ENCODE measurements around the gene URB1.

DNA sequence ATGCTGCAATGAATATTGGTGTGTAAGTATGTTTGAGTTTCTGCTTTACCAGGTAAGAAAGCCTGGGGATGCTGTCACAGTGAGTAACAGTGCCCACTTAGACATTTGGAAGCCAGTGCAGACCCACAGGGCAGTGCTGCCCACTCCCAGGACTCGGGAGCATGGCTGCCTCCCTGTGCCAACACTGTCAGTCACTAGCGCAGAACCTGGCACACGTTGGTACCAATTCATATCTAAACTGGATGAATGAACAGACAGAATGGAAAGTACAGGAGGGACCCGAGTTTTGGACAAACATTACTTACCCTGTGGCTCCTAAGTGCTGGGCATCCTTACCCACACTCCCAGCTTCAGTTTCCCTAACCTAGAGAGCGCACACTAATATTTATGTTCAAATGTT is 18.1 kb upstream of the URB1 start:
- TF ChIP-seq, protein P1, sequence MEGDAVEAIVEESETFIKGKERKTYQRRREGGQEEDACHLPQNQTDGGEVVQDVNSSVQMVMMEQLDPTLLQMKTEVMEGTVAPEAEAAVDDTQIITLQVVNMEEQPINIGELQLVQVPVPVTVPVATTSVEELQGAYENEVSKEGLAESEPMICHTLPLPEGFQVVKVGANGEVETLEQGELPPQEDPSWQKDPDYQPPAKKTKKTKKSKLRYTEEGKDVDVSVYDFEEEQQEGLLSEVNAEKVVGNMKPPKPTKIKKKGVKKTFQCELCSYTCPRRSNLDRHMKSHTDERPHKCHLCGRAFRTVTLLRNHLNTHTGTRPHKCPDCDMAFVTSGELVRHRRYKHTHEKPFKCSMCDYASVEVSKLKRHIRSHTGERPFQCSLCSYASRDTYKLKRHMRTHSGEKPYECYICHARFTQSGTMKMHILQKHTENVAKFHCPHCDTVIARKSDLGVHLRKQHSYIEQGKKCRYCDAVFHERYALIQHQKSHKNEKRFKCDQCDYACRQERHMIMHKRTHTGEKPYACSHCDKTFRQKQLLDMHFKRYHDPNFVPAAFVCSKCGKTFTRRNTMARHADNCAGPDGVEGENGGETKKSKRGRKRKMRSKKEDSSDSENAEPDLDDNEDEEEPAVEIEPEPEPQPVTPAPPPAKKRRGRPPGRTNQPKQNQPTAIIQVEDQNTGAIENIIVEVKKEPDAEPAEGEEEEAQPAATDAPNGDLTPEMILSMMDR (IDR thresholded peaks at IDR 0.05 in 4 of 5, conservative IDR thresholded peaks at IDR 0.05 in 1 of 5): no peak
- no peak for TF ChIP-seq POLR2A (IDR thresholded peaks at IDR 0.05)

All from gastrocnemius medialis (tissue), 4 donors.